Natural killer cell treated with Interleukin-12 subunit alpha and Interleukin-12 subunit beta and Interleukin-15 and Interleukin-18, amount 100 ng/mL, for 72 hours (primary cell): Measurements from ENCODE around the gene UBE2QL1. TPM values are rescaled to one million over a fixed set of nuclear protein-coding genes. Genes with fewer than 3 reads are reported as not detected.

Experiments
- ATAC-seq, 2 donors: fragments of 150-1000 bp; cut with Tn5 transposase in 1 of 2; sonication (Bioruptor Pico), chemical (Tn5 transposase) in 1 of 2; 2 replicates each; pipeline ENCODE4 v1.10.0; 2021
- DNase-seq: peaks from one replicate; pipeline ENCODE4 v3.0.0; 2022; ENCODE audit warnings: low spot score
- H3K27ac Mint-ChIP-seq, 2 donors: 1 replicate in 1 of 2; 2 replicates in 1 of 2; pipeline ENCODE4 v1.8.0; 2022; ENCODE audit warnings: mixed read lengths in 2 of 2, mild to moderate bottlenecking in 1 of 2, moderate library complexity in 1 of 2
- H3K27me3 Mint-ChIP-seq, 2 donors: 1 replicate in 1 of 2; 2 replicates in 1 of 2; pipeline ENCODE4 v1.8.0; 2022; ENCODE audit warnings: mixed read lengths in 2 of 2
- H3K36me3 Mint-ChIP-seq: one replicate; pipeline ENCODE4 v1.8.0; 2022; ENCODE audit warnings: mixed read lengths
- H3K4me1 Mint-ChIP-seq, 2 donors: 1 replicate in 1 of 2; 2 replicates in 1 of 2; pipeline ENCODE4 v1.8.0; 2022; ENCODE audit warnings: low read depth in 2 of 2, mixed read lengths in 2 of 2, mild to moderate bottlenecking in 1 of 2
- H3K4me3 Mint-ChIP-seq: one replicate; pipeline ENCODE4 v1.8.0; 2022; ENCODE audit warnings: mixed read lengths
- H3K9me3 Mint-ChIP-seq: 2 replicates; pipeline ENCODE4 v1.8.0; 2022; ENCODE audit warnings: mixed read lengths
- total RNA-seq, 2 donors: library from RNA; stranded (reverse); gene quantifications; one replicate each; pipeline ENCODE4 v1.2.3, GENCODE V29; 2022

UBE2QL1 gene
- total RNA-seq, 2 donors from 2014 or later, result not detected

DNA sequence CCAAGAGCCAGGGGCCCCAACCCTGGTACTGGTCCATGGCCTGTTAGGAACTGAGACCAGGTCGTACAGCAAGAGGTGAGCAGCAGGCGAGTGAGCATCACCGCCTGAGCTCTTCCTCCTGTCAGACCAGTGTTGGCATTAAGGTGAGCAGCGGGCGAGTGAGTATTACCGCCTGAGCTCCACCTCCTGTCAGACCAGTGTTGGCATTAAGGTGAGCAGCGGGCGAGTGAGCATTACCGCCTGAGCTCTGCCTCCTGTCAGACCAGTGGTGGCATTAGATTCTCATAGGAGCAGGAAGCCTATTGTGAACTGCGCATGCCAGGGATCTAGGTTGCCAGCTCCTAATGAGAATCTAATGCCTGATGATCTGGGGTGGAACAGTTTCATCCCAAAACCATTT, 31.0 kb upstream of the UBE2QL1 start:
- no peak overlapping the region for H3K27ac Mint-ChIP-seq
- H3K36me3 Mint-ChIP-seq, result no peaks in the 10 kb centered on the region

GRCh38 chr5:6418679-6419276, 29.9 kb upstream of the UBE2QL1 start:
- Mint-ChIP-seq H3K36me3 (no peaks in the 10 kb centered on the region), H3K27ac (no peak overlapping the region), H3K27me3 (peaks cover 13 to 26% of the 10 kb centered on the region in 2 donors), H3K4me3 (no peak overlapping the region), H3K4me1 (no peaks in the 10 kb centered on the region), H3K9me3 (no peaks in the 10 kb centered on the region)
- ATAC-seq, result no peak
- DNase-seq, result no peak

More for the DNA sequence above, 31.0 kb upstream of the UBE2QL1 start:
- no peaks in the 10 kb centered on the region for H3K9me3 Mint-ChIP-seq
- ATAC-seq, result no peak
- H3K4me3 Mint-ChIP-seq, result no peak overlapping the region
- H3K27me3 Mint-ChIP-seq, result peaks cover 13 to 26% of the 10 kb centered on the region in 2 donors
- H3K4me1 Mint-ChIP-seq, result no peaks in the 10 kb centered on the region
- no peak for DNase-seq

- no peak for DNase-seq
- no peaks in the 10 kb centered on the region for H3K36me3 Mint-ChIP-seq
- H3K27ac Mint-ChIP-seq, result no peak overlapping the region
- no peaks in the 10 kb centered on the region for H3K4me1 Mint-ChIP-seq
- ATAC-seq, result no peak
- H3K27me3 Mint-ChIP-seq, result peaks cover 13 to 27% of the 10 kb centered on the region in 2 donors
- no peaks in the 10 kb centered on the region for H3K9me3 Mint-ChIP-seq
- H3K4me3 Mint-ChIP-seq, result no peak overlapping the region
These were observed 29.3 kb upstream of the UBE2QL1 start for GRCh38 chr5:6419340-6419852.

DNA sequence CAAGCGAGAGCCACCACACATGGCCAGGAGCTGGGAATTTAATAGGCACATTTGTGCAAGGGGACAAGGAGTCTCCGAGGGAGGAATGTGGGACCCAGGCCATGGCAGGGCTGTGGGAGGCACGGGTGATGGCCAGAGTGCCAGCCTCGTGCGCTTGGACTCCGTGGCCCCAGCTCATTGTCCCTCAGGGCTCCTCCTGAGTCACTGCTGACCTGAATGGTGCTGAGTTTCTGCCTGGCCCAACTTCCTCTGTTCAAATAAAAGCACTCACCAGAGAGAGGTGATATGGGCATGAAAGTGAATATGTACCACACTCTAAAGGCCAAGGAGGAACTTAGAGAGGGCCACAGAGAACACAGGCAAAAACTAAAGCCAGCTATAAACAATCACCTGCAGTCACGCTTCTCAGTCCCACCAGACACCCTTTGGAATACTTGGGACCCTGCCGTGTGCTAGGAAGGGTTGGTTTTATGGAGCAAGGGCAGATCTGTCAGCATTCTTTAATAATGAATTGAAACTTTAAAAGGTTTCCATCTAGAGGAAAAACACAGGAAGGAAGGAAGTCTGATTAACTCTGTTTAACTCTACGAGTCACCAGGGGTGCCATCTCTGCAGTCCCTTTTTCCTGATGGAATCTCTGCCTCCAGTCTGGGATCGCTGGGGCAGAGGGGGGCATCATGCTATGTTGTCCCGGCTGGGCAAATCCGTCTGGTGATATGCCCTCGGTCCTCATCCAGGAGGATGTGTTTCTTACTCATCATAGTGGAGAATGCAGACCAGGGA, 25.1 kb upstream of the UBE2QL1 start:
- ATAC-seq, result no peak
- no peak for DNase-seq
- H3K4me1 Mint-ChIP-seq, result no peaks in the 10 kb centered on the region
- H3K9me3 Mint-ChIP-seq, result no peaks in the 10 kb centered on the region
- H3K27ac Mint-ChIP-seq, result no peak overlapping the region
- peaks cover 10 to 40% of the 10 kb centered on the region in 2 donors for H3K27me3 Mint-ChIP-seq
- H3K4me3 Mint-ChIP-seq, result no peak overlapping the region
- no peaks in the 10 kb centered on the region for H3K36me3 Mint-ChIP-seq

- DNase-seq, result no peak
- no peaks in the 10 kb centered on the region for H3K9me3 Mint-ChIP-seq
- peaks cover 10 to 40% of the 10 kb centered on the region in 2 donors for H3K27me3 Mint-ChIP-seq
- H3K4me3 Mint-ChIP-seq, result no peak overlapping the region
- no peaks in the 10 kb centered on the region for H3K36me3 Mint-ChIP-seq
- H3K4me1 Mint-ChIP-seq, result no peaks in the 10 kb centered on the region
- no peak overlapping the region for H3K27ac Mint-ChIP-seq
- ATAC-seq, result peak; percentile 44 to 53
These were observed 24.5 kb upstream of the UBE2QL1 start for GRCh38 chr5:6424110-6424659.

- H3K27ac Mint-ChIP-seq, result no peak overlapping the region
- H3K4me3 Mint-ChIP-seq, result no peak overlapping the region
- no peak for ATAC-seq
- no peaks in the 10 kb centered on the region for H3K9me3 Mint-ChIP-seq
- no peaks in the 10 kb centered on the region for H3K36me3 Mint-ChIP-seq
- no peaks in the 10 kb centered on the region for H3K4me1 Mint-ChIP-seq
- no peak for DNase-seq
- peaks cover 10 to 40% of the 10 kb centered on the region in 2 donors for H3K27me3 Mint-ChIP-seq
These were observed 24.0 kb upstream of the UBE2QL1 start for GRCh38 chr5:6424700-6425099.

DNA sequence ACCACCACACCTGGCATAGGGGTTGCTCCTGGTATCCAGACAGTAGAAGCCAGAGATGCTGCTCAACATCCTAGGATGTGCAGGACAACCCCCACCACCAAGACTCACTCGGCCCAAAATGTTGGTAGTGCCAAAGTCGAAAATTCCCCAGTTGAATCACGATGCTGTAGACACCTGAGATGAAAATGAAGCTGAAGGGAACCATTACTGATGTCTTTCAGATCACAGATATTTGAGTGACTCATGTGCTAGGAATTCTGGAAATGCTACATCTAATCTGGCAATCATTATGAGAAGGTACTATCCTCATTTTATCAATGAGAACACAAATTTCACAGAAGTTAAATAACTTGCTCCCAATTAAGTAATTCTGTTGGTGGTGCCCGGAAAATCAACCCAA, 21.0 kb upstream of the UBE2QL1 start:
- Mint-ChIP-seq H3K27ac (no peak overlapping the region), H3K4me1 (no peaks in the 10 kb centered on the region), H3K4me3 (no peak overlapping the region), H3K9me3 (no peaks in the 10 kb centered on the region), H3K36me3 (no peaks in the 10 kb centered on the region), H3K27me3 (peaks cover 6 to 22% of the 10 kb centered on the region in 2 donors)
- DNase-seq, result no peak
- no peak for ATAC-seq

GRCh38 chr5:6430418-6431028, 18.1 kb upstream of the UBE2QL1 start:
- Mint-ChIP-seq H3K36me3 (no peaks in the 10 kb centered on the region), H3K9me3 (no peaks in the 10 kb centered on the region), H3K4me3 (no peak overlapping the region), H3K27me3 (peaks cover 16 to 22% of the 10 kb centered on the region in 2 donors), H3K4me1 (no peaks in the 10 kb centered on the region), H3K27ac (no peak overlapping the region)
- ATAC-seq (no peak), DNase-seq (no peak)

DNA sequence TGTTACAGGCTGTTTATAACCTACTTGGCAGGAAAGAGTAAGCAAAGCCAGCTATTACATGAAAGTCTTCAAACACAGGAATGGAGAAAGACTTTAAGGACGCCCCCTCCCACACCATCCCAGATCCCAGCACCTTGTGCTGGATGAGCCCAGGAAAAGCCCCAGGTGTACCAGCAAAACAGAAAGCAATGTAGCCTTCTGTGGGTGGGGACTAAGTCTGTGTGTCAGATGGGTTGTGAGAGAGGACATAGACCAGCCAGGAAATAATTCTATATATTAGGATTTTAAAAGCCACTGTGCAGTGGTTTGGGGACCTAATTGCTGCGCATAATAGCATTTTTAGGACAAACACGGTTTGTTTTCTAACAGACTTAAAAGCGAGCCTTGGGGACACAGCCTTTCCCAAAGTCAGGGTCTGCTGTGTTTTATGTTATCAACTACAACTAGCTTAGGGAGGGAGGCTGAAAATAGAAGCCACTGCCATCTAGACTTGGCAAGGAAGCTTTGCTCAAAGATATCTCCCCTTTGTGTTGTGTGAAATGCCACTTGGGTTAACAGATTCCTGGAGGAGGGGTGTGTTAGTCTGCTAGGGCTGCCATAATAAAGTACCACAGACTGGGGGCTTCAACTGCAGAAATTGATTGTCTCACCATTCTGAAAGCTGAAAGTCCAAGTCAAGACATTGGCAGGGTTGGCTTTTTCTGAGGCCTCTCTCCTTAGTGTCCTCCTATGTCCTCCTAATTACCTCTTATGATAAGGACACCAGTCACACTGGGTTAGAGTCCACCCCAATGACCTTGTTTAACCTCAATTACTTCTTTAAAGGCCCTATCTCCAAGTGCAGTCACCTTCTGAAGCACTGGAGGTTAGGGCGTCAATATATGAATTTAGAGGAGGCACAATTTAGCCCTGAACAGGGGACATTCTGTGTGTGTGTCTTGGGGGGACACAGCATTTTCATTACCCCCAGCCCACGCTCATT, 17.2 kb upstream of the UBE2QL1 start:
- Mint-ChIP-seq H3K27ac (no peak overlapping the region), H3K4me3 (no peak overlapping the region), H3K9me3 (no peaks in the 10 kb centered on the region), H3K27me3 (peaks cover 17 to 25% of the 10 kb centered on the region in 2 donors), H3K4me1 (no peaks in the 10 kb centered on the region), H3K36me3 (no peaks in the 10 kb centered on the region)
- ATAC-seq, result peak in 1 of 2 donors; percentile 6
- no peak for DNase-seq

DNA sequence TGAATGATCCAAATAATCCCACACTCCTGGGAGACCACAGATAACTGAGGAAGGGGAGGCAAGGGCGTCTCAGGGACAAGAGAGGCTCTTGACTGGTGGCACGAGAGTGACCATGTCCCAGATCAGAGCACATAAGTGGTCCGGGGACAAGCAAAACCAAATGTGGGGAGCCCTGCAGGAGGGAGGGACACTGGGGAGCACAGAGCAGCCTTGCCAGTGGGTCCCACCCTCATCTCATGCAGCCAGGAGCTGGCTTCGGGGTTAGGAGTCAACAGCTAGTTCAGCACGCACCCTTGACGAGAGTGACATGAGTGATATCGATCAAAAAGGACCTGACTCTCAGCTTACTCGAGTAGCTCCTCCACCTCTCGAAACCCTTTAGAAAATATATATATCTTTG, 16.5 kb upstream of the UBE2QL1 start:
- H3K36me3 Mint-ChIP-seq, result no peaks in the 10 kb centered on the region

DNA sequence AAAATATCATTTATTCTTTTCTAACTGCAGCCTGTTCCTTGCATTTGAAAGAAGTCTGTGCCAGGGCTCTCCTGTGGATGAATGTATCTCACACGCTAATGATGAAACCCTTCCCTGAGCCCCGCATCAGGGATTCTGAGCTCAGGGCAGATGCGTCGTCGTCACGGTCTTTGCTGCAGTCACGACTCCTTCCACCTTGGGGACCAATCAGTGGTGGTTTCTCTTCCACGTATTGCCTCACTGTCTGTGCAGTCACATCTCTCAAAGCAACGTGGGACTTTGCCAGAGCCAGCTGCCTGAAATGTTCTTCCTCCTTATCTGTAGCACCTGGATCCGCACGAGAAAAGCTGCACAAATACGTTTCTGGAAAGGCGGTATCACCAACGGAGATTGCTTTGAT, 13.9 kb upstream of the UBE2QL1 start:
- Mint-ChIP-seq H3K27me3 (peaks cover 21 to 23% of the 10 kb centered on the region in 2 donors), H3K4me3 (no peak overlapping the region), H3K4me1 (no peaks in the 10 kb centered on the region), H3K36me3 (no peaks in the 10 kb centered on the region), H3K27ac (no peak overlapping the region), H3K9me3 (no peaks in the 10 kb centered on the region)
- DNase-seq (no peak), ATAC-seq (no peak)

More for the DNA sequence above, 16.5 kb upstream of the UBE2QL1 start:
- H3K27me3 Mint-ChIP-seq, result peaks cover 17 to 25% of the 10 kb centered on the region in 2 donors
- H3K4me1 Mint-ChIP-seq, result no peaks in the 10 kb centered on the region
- no peaks in the 10 kb centered on the region for H3K9me3 Mint-ChIP-seq
- no peak overlapping the region for H3K4me3 Mint-ChIP-seq
- DNase-seq (no peak), ATAC-seq (no peak)
- no peak overlapping the region for H3K27ac Mint-ChIP-seq

- no peak for DNase-seq
- Mint-ChIP-seq H3K27me3 (peaks cover 21 to 23% of the 10 kb centered on the region in 2 donors), H3K36me3 (no peaks in the 10 kb centered on the region), H3K4me1 (no peaks in the 10 kb centered on the region), H3K4me3 (no peak overlapping the region), H3K27ac (no peak overlapping the region), H3K9me3 (no peaks in the 10 kb centered on the region)
- ATAC-seq, result no peak
These were observed 13.3 kb upstream of the UBE2QL1 start for GRCh38 chr5:6435356-6435755.
